Heart left ventricle (tissue), 13 donors: ENCODE results near the gene EML5.

Source experiments
- POLR2A ChIP-seq, 2 donors: fragments of 450-650 bp; IDR thresholded peaks; one replicate each; pipeline ENCODE4 v1.6.1; 2017; ENCODE audit warnings: antibody characterized with exemption in 2 of 2, mild to moderate bottlenecking in 2 of 2, moderate library complexity in 2 of 2
- TF ChIP-seq, protein P1 (sequence below), 12 donors: fragments of 200-600 bp; sonication (generic) in 4 of 12; IDR thresholded peaks; one replicate each; pipeline versions ENCODE4 v1.5.0 to v1.8.0; 2018 to 2022; ENCODE audit warnings: antibody characterized with exemption in 12 of 12, mild to moderate bottlenecking in 5 of 12
- donor health status: ischemic (EF 13 %, LVEDD 7.1; RV severe dilation, severe dysfunction).
- donor health status: DM: no; HTN: yes; CAD: no.
- donor health status: DM: no; HTN: no; CAD: no.
- donor health status: ischemic (EF 25% LVEDD 6.9; RV normal size, moderate dysfunction).
- donor health status: ischemic (EF 25% LVEDD 5.7; RV mildly dilated, moderate dysfunction).
- donor health status: ischemic (EF 35%, LVEDD 5.7; RV mildly dilated, moderate dysfunction).
- donor health status: nonischemic (EF 11% LVEDD 7.7; RV severe dilation, severe dysfunction).
- donor health status: DM: yes; HTN: yes; CAD: no.
- donor health status: PGD.
- donor health status: ischemic (EF 29% LVEDD 5.4; RV normal size, mild dysfunction).
- donor health status: nonischemic (EF 23%, LVEDD 6.1; RV moderate dilation, normal function).

GRCh38 chr14:88733121-88733520, 59.6 kb downstream of the EML5 start:
- TF ChIP-seq, protein P1, sequence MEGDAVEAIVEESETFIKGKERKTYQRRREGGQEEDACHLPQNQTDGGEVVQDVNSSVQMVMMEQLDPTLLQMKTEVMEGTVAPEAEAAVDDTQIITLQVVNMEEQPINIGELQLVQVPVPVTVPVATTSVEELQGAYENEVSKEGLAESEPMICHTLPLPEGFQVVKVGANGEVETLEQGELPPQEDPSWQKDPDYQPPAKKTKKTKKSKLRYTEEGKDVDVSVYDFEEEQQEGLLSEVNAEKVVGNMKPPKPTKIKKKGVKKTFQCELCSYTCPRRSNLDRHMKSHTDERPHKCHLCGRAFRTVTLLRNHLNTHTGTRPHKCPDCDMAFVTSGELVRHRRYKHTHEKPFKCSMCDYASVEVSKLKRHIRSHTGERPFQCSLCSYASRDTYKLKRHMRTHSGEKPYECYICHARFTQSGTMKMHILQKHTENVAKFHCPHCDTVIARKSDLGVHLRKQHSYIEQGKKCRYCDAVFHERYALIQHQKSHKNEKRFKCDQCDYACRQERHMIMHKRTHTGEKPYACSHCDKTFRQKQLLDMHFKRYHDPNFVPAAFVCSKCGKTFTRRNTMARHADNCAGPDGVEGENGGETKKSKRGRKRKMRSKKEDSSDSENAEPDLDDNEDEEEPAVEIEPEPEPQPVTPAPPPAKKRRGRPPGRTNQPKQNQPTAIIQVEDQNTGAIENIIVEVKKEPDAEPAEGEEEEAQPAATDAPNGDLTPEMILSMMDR (IDR thresholded peaks at IDR 0.05), result no peak
- TF ChIP-seq POLR2A (IDR thresholded peaks at IDR 0.05), result no peak
